ENCODE measurements around the gene GON7.

GON7 gene

DNA sequence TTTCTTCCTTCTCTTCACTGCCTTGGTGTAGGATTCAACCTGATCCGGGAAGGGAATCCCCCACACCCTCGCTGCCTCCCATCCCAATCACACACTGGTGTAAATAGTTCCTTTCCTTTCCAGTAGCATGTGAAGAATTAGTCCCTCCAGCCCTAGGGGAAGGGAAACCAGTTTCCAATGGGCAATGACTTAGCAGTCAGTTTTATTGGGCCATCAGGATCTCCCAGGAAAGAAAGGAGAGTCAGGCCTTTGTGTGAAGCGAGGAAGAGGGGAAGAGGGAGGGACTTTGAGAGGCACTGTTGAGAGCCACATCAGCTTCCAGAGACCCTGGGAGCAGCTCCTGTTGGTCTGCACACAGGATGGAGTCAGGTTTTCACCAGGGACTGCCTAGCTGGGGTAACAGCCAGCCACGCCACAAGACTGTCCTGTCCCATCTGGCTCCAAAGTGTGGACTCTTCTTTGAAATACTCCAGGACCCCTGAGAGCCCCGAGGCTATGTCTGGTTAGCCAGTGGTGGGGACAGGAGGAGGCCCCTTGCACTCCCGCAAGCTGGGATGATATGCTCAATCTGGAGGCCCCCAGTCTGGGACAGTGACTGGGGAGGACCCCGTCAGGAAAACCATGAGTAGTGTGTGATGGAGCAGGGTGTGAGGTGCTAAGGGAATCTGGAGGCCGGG is 50.0 kb downstream of the GON7 start:
- DNase-seq (ENCODE audit: low spot score) = no peak

DNA sequence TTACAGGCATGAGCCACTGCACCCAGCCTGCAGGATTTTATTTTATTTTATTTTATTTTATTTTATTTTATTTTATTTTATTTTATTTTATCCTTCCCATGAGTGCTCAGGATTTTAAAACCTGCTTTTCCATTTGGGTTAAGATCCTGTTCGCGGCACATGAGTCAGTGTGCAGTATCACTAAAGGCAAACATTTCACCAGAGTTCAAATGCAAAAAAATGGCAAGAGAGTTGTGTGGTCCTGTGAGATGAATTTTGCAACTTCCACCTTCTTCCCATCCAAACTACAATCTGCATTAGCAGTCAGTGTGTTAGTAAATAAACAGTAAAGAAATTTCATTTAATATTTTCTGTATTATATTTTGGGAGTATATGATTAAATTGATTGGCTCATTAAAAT is 51.2 kb downstream of the GON7 start:
- no peak for DNase-seq (ENCODE audit: low spot score)

DNA sequence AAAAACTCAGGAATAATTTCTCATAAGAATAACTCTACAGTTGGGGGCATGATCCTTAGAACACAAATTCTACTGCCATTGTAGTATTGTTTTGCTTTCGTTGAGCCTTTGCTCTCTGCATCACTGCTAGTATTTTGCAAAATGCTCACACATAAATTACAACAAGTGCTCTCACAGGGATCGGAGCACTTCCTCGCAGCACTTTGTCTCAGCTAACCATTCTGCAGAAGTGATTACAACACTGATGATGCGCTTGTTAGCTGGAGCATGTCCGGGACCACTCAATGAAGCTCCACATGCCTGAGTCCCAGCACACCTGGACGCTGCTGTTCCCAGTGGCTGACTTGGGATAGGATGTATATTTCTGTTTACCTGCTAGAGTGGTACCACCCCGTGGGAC is 53.7 kb downstream of the GON7 start:
- DNase-seq (ENCODE audit: low spot score) = no peak

Data from cerebellar cortex (tissue), 1 donor.